GM03348 (cell line): ENCODE results near the gene RGL2.
"Not testable (repeated sequence)": the region's sequence is repeated elsewhere in the genome, so short reads cannot be mapped to it uniquely, and the experiment has no call there.

Experiments
- DNase-seq: peaks from one replicate; pipeline ENCODE4 v3.0.0; 2012; ENCODE audit warnings: low spot score

Gene RGL2

DNA sequence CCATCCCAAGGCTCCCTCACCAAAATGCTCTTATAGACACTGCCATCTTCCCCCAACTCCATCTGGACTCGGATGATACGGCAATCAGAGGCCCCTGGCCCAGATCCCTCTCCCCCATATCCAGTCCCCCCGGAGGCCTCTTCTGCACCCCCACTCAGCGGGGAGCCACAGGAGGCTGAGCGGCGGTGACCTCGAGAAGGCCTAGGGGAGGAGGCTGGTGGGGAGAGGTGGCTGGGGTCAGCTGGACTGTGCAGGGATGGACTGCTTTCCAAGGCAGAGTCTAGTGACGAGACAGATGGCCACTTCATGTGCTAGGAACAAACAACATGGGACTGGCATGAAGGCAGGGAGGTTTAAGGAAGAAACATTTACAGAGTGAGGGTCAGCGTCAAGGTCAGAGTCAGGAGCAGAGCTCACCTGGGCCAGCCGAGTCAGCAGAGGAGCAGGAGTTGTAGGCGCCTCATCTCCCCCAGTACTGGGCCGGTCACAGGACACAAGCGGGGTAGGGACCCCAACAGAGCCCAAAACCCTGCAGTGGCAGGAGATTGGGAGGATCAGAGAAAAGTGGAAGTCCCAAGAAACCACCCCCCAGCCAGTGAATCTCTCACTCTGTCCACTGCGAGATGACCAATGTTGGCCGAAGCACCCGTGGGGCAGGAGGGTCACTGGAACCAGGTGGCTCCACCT lies 5.6 kb downstream of the RGL2 start:
- no peak for DNase-seq

DNA sequence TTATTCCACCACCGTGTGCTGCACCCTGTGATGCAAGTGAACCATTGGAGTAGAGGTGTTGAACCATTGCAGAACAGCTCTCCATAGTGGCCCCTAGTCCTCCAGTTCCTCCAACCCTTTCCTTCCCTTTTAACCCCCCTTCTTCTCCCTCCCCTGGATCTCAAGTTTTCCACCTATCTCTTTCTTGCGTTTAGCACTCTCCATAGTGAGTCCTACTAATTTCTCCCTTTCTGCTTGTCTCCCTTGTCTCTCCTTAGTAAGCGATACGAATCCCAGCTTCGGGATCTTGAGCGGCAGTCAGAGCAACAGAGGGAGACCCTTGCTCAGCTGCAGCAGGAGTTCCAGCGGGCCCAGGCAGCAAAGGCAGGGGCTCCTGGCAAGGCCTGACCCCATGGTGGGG lies 8.3 kb downstream of the RGL2 start:
- no peak for DNase-seq

DNA sequence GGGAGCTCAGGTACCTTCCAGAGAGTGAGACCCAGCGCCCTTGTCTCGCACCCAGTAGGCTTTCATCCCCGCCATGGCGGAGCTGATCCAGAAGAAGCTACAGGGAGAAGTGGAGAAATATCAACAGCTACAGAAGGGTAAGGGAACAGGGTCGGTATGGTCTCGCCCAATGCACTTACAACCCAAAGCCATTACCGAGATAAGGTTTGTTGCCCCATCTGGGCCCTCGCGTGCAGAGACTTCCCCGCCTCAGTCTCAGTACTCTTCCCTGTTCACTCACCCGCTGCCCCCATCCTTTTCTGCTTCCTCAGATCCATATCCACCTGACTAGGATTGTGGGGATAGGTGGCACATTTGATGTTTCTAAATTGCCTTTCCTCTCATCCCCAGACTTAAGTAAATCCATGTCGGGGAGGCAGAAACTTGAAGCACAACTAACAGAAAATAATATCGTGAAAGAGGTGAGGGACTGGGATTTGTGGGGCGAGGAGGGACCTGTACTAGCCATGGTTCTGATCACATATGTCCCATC lies 8.9 kb downstream of the RGL2 start:
- DNase-seq, result no peak

GRCh38 chr6:33288921-33289783 lies 9.6 kb downstream of the RGL2 start, which contains the start of the genes PFDN6 and WDR46:
Gene PFDN6, plus strand, starts transcription at chr6:33289601. Its CDS starts 256 bp downstream, at chr6:33289857.
Gene WDR46, minus strand, starts transcription at chr6:33289239. Its CDS starts 69 bp downstream, at chr6:33289170.
- peak; percentile 94 for DNase-seq

- DNase-seq, result peak; percentile 24
Measured at GRCh38 chr6:33288141-33288920, 10.4 kb downstream of the RGL2 start.

DNA sequence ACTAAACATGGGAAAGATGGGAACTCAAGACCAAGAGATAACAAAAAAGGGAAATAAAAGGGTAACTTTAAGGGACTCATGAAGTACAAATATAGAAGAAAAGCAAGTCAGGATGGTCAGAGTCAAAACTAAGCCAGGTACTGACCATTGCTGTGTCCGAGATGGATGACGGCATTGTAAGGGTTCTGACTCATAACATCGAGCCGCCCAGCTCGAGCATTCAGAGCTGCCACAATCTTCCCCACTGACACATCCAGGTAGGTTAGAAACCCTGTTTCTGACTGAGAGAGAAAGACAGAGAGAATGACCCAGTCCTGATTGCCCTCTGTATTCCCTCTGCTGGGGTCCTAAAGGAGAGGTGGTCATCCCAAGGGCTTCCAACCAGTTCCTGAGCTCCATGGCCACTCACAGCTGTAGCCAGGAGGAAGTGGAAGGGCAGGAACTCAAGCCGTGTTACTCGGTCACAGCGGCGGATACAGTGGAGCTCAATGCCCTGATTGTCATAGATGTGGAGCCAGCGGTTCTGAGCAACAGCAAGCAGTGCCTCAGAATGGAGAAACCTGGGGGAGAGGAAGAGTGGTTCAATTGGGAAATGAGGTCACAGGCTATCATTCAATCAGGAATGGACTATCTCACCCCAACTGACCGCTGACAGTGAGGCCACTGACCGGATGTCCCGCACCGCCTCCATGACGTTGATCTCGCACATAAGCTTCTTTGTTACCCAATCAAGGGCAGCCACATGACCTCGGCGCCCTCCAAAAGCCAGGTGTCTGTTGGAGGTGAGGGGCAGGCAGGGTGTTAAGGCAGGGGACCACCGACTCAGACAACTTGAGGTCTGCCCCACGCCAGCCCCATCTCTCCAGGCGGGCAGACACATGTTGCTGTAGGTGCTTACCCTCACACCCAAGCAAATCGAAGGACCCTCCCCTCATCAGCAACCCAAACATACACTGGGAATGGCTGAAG lies 11.5 kb downstream of the RGL2 start:
- DNase-seq, result no peak

DNA sequence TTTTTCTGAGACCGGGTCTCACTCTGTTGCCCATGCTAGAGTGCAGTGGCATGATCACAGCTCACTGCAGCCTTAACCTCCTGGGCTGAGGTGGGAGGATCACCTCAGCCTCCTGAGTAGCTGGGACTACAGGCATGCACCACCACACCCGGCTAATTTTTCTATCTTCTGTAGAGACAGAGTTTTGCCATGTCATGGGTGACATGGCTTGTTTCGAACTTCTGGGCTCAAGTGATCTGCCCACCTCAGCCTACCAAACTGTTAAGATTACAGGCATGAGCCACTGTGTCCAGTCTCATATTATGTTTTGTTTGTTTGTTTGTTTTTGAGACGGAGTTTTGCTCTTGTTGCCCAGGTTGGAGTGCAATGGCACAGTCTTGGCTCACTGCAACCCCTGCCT lies 13.5 kb downstream of the RGL2 start:
- not testable (repeated sequence) for DNase-seq

DNA sequence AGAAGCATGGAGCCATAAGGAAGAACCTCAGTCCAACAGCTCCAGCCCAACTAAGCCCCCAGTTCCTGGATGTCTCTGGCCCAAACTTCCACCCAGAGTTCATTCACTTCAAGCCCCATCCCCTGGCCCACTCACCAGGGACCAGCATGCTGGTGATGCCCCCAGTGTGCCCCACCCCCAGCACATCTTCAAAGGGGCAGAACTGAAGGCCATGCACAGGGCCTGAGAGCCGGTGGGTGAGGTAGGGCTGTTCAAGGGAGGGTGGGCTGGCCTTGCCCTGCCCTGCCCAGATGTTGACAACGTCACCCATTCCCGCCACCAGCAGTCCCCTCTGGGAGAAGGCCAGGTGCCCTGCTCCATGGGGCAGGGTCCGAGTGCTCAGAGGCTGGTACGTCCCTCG lies 18.2 kb downstream of the RGL2 start:
- DNase-seq, result no peak

- DNase-seq, result peak; percentile 47
Measured at GRCh38 chr6:33279971-33280511, 18.7 kb downstream of the RGL2 start.

- DNase-seq, result no peak
Measured at GRCh38 chr6:33279257-33279695, 19.5 kb downstream of the RGL2 start.

GRCh38 chr6:33278810-33279209 lies 19.9 kb downstream of the RGL2 start:
- DNase-seq, result no peak

- no peak for DNase-seq
Measured at GRCh38 chr6:33278392-33278741, 20.4 kb downstream of the RGL2 start.

GRCh38 chr6:33277663-33278391 lies 20.9 kb downstream of the RGL2 start:
- peak; percentile 20 for DNase-seq

DNA sequence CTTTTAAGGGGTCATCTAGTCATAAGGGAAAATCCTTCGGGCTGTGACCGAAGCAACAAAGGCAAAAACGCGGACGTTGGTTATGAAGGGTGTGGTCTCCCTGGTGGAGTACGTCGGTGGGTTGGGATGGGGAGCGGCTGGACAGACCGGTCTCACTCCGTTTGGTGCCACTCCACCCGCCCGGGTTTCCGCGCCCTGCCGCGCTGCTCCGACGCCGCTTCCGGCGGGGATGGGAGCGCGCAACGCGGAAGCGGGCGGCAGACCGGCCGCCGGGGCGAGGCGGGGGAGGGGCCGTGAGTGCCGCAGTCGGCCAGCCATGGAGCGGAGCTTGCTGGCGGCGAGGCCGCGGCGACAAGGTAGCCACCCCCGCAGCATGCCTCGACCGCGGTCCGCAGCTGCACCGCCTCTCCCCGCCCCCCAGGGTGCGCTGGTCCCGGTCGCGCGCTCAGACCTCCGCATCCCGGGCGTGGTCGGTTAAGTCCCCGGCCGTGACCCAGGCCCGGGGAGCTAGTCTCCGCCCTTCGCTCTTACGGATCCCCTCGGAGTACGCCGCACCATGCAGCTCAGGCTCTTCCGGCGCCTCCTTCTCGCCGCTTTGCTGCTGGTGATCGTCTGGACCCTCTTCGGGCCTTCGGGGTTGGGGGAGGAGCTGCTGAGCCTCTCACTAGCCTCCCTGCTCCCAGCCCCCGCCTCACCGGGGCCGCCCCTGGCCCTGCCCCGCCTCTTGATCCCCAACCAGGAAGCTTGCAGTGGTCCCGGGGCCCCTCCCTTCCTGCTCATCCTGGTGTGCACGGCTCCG lies 21.7 kb downstream of the RGL2 start, which contains the start of gene B3GALT4:
Gene B3GALT4 (plus strand): TSS at position 260 of the 799 bp plus-strand sequence. CDS start 297 bp downstream, at position 557.
- DNase-seq, result peak; percentile 87

GRCh38 chr6:33276581-33276863 lies 22.2 kb downstream of the RGL2 start:
- DNase-seq, result no peak

DNA sequence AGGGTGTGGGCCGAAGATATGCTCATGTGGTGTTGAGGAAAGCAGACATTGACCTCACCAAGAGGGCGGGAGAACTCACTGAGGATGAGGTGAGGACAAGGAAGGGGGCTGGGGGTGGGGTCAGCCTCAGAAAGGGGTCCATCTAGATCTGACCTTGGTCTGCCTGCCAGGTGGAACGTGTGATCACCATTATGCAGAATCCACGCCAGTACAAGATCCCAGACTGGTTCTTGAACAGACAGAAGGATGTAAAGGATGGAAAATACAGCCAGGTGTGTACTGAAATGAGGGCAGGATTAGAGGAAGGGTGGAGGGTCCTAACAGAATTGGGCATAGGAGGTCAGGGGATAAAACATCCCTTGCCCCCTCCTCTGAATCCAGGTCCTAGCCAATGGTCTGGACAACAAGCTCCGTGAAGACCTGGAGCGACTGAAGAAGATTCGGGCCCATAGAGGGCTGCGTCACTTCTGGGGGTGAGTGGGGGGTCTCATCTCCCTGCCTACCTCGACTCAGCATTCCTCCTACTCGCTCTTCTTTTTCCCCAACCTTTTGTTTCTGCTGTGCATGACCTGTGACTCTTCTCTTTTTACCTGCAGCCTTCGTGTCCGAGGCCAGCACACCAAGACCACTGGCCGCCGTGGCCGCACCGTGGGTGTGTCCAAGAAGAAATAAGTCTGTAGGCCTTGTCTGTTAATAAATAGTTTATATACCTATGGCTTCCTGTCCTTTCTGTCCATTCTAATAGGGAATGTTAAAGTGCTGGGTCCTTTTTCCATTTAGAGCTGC lies 22.8 kb downstream of the RGL2 start:
- not testable (repeated sequence) for DNase-seq

DNA sequence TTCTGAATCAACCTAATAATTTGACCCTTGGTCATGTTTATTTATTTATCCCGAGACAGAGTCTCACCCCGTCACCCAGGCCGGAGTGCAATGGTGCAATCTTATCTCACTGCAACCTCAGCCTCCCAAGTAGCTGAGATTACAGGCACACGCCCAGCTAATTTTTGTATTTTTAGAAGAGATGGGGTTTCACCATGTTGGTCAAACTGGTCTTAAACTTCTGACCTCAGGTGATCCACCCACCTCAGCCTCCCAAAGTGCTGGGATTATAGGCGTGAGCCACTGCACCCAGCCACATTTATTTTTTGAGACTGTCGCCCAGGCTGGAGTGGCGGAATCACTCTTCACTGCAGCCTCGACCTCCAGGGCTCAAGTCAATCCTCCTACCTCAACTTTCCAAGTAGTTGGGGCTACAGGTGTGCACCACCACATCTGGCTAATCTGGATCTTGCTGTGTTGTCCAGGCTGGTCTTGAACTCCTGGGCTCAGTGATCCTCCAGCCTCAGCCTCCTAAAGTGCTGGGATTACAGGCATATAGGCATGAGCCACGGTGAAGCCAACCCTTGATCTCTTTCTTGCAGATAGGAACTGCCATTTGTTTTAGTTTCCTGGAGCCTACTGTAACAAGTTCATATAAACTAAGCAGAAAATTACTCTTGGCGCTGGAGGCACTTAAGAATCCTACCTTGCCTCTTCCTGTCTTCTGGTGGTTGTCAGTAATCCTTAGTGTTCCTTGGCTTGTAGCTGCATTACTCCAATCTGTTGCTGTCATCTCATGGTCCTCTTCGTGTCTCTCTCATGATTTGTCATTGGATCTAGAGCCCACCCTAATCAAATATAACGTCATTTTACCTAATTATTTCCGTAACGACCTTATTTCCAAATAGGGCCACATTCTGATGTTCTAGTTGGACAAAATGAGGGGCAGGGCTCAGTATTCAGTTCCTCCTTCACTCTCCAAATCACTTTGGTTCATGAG lies 24.5 kb downstream of the RGL2 start:
- DNase-seq, result no peak
